ENCODE results near the gene VWCE.

DNA sequence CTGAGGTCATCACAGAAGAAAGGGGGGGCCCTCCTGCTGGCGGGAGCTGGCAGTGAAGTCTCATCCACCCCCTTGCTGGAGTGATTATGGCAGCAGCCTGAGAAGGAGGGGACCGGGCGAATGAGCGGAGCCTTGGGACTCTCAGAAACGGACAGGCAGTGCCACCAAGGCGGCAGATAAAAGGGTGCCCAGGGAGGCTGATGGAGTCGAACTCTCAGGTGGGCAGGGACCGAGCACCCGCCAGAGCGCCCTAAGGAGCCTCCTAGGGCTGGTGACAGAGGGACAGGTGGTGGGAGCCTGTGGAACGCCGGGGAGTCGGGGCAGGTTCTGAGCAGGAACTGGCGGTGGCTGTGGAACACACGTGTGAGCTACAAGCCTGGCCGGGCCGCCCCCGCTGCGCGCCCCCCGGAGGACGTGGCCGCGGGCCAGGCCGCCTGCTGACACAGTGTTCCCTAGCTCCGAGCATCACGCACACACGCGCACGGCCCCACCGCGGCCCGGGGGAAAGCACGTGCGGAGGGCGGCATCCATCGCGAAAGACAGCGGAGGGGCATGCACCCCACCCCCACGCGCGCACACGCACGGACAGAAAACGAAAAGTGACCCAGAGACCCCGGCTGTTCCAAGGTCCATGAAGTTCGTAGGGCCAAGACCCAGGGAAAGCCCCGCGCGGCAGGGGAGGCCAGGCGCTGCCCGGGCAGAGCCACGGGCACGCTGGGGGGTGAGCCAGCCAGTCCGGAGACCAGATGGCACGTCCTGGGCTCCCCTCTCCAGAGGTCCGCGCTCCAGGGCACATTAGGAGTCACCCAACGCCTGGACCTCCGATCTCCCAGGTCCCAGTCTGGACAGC is 1.0 kb downstream of the VWCE start:
- TF ChIP-seq, protein P1, sequence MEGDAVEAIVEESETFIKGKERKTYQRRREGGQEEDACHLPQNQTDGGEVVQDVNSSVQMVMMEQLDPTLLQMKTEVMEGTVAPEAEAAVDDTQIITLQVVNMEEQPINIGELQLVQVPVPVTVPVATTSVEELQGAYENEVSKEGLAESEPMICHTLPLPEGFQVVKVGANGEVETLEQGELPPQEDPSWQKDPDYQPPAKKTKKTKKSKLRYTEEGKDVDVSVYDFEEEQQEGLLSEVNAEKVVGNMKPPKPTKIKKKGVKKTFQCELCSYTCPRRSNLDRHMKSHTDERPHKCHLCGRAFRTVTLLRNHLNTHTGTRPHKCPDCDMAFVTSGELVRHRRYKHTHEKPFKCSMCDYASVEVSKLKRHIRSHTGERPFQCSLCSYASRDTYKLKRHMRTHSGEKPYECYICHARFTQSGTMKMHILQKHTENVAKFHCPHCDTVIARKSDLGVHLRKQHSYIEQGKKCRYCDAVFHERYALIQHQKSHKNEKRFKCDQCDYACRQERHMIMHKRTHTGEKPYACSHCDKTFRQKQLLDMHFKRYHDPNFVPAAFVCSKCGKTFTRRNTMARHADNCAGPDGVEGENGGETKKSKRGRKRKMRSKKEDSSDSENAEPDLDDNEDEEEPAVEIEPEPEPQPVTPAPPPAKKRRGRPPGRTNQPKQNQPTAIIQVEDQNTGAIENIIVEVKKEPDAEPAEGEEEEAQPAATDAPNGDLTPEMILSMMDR (IDR thresholded peaks at IDR 0.05), result no peak
- TF ChIP-seq POLR2A (IDR thresholded peaks at IDR 0.05), result no peak

All from right lobe of liver (tissue), 4 donors.